ENCODE data around the gene PLEKHG3. TPM values are rescaled to one million over a fixed set of nuclear protein-coding genes. Genes with fewer than 3 reads are reported as not detected.
"Not testable (repeated sequence)": the region's sequence is repeated elsewhere in the genome, so short reads cannot be mapped to it uniquely, and the experiment has no call there.

The PLEKHG3 gene
- polyA plus RNA-seq (2013, experiment 1 of 2; ENCODE audit: insufficient read length) = 37.2 TPM
- polyA plus RNA-seq (2013, experiment 2 of 2; ENCODE audit: insufficient read length) = 41.9 TPM

- DNase-seq = peak; percentile 86
Observed at GRCh38 chr14:64704143-64704742, at the start of gene PLEKHG3. Gene PLEKHG3 (plus strand): TSS chr14:64704424. CDS start chr14:64727632, 23,208 bp downstream.

GRCh38 chr14:64654901-64655300 lies 49.3 kb upstream of the PLEKHG3 start:
- DNase-seq = peak; percentile 50

GRCh38 chr14:64656986-64657385 lies 47.2 kb upstream of the PLEKHG3 start:
- DNase-seq = peak; percentile 53

- DNase-seq = no peak
Observed at GRCh38 chr14:64658201-64658600, 46.0 kb upstream of the PLEKHG3 start.

GRCh38 chr14:64658700-64659264 lies 45.4 kb upstream of the PLEKHG3 start:
- DNase-seq = not testable (repeated sequence)

GRCh38 chr14:64659366-64659765 lies 44.9 kb upstream of the PLEKHG3 start:
- DNase-seq = peak; percentile 82

GRCh38 chr14:64663174-64663573 lies 41.0 kb upstream of the PLEKHG3 start:
- no peak for DNase-seq

GRCh38 chr14:64671591-64671990 lies 32.6 kb upstream of the PLEKHG3 start:
- DNase-seq = peak; percentile 79

- DNase-seq = no peak
Observed at GRCh38 chr14:64673316-64673715, 30.9 kb upstream of the PLEKHG3 start.

- DNase-seq = peak; percentile 39
Observed at GRCh38 chr14:64673748-64674147, 30.5 kb upstream of the PLEKHG3 start.

GRCh38 chr14:64674829-64675228 lies 29.4 kb upstream of the PLEKHG3 start:
- no peak for DNase-seq

GRCh38 chr14:64675312-64675711 lies 28.9 kb upstream of the PLEKHG3 start:
- DNase-seq = no peak

GRCh38 chr14:64676410-64677008 lies 27.7 kb upstream of the PLEKHG3 start:
- DNase-seq = no peak

GRCh38 chr14:64680013-64680713 lies 24.1 kb upstream of the PLEKHG3 start:
- DNase-seq = no peak

- no peak for DNase-seq
Observed at GRCh38 chr14:64680714-64681065, 23.5 kb upstream of the PLEKHG3 start.

GRCh38 chr14:64681796-64682710 lies 22.2 kb upstream of the PLEKHG3 start:
- DNase-seq = peak; percentile 87

GRCh38 chr14:64682843-64683242 lies 21.4 kb upstream of the PLEKHG3 start:
- DNase-seq = no peak

GRCh38 chr14:64683264-64683663 lies 21.0 kb upstream of the PLEKHG3 start:
- no peak for DNase-seq

- peak; percentile 64 for DNase-seq
Observed at GRCh38 chr14:64684091-64684490, 20.1 kb upstream of the PLEKHG3 start.

- DNase-seq = no peak
Observed at GRCh38 chr14:64685371-64686281, 18.6 kb upstream of the PLEKHG3 start.

GRCh38 chr14:64686282-64686615 lies 18.0 kb upstream of the PLEKHG3 start:
- no peak for DNase-seq
